Mesenchymal stem cell (in vitro differentiated cells and primary cell): ENCODE data around the gene BABAM2.

ENCODE experiments used
- DNase-seq: peaks from one replicate; pipeline ENCODE4 v3.0.0-alpha.2; 2013
- H2AFZ ChIP-seq: one replicate; pipeline ENCODE4 v1.6.1; 2013; ENCODE audit warnings: low read depth, mild to moderate bottlenecking, control low read depth, inconsistent platforms, low read length, moderate library complexity
- H2AK5ac ChIP-seq: 2 replicates; pipeline ENCODE4 v1.6.1; 2013; ENCODE audit warnings: low read length, moderate library complexity, mild to moderate bottlenecking, inconsistent platforms; ENCODE audit not compliant: severe bottlenecking
- H2BK120ac ChIP-seq: one replicate; pipeline ENCODE4 v1.6.1; 2013; ENCODE audit warnings: low read depth, mild to moderate bottlenecking, inconsistent platforms, low read length, moderate library complexity
- H2BK12ac ChIP-seq, 2 experiments: one replicate each; pipeline ENCODE4 v1.6.1; 2013; ENCODE audit warnings: inconsistent platforms in 2 of 2, low read length in 2 of 2, mild to moderate bottlenecking in 2 of 2, moderate library complexity in 2 of 2, control low read depth in 1 of 2
- H2BK15ac ChIP-seq: one replicate; pipeline ENCODE4 v1.6.1; 2013; ENCODE audit warnings: mild to moderate bottlenecking, low read depth, inconsistent platforms; ENCODE audit not compliant: poor library complexity, severe bottlenecking
- H2BK5ac ChIP-seq: 2 replicates; pipeline ENCODE4 v1.6.1; 2013; ENCODE audit warnings: low read depth, mild to moderate bottlenecking, low read length, control low read depth, inconsistent platforms; ENCODE audit not compliant: poor library complexity, severe bottlenecking
- H3K14ac ChIP-seq, 2 experiments: one replicate each; pipeline ENCODE4 v1.6.1; 2013; ENCODE audit warnings: inconsistent platforms in 2 of 2, low read length in 2 of 2, control low read depth in 1 of 2, mild to moderate bottlenecking in 1 of 2, moderate library complexity in 1 of 2
- H3K18ac ChIP-seq, 2 experiments: one replicate each; pipeline ENCODE4 v1.6.1; 2013; ENCODE audit warnings: inconsistent platforms in 2 of 2, low read length in 2 of 2, control low read depth in 1 of 2, low read depth in 1 of 2, mild to moderate bottlenecking in 1 of 2
- H3K23ac ChIP-seq, 2 experiments: one replicate each; pipeline ENCODE4 v1.6.1; 2013; ENCODE audit warnings: inconsistent platforms in 2 of 2, low read length in 2 of 2, mild to moderate bottlenecking in 2 of 2, moderate library complexity in 2 of 2, control low read depth in 1 of 2
- H3K27ac ChIP-seq: 2 replicates; pipeline ENCODE4 v1.5.1; 2013; ENCODE audit warnings: mild to moderate bottlenecking, moderate library complexity, low read length, control low read depth, inconsistent platforms; ENCODE audit not compliant: poor library complexity, severe bottlenecking
- H3K27me3 ChIP-seq, 2 experiments: 2 replicates each; pipeline versions ENCODE4 v1.6.1 to v1.7.0; 2013; ENCODE audit warnings: low read length in 2 of 2, mild to moderate bottlenecking in 2 of 2, moderate library complexity in 2 of 2, control low read depth in 1 of 2, inconsistent platforms in 1 of 2; ENCODE audit not compliant: control insufficient read depth in 1 of 2, insufficient read depth in 1 of 2
- H3K36me3 ChIP-seq, 2 experiments: 2 replicates each; pipeline versions ENCODE4 v1.6.1 to v1.7.0; 2013; ENCODE audit warnings: low read length in 2 of 2, control low read depth in 1 of 2, inconsistent platforms in 1 of 2, low read depth in 1 of 2, mild to moderate bottlenecking in 1 of 2; ENCODE audit not compliant: insufficient read depth in 2 of 2, control insufficient read depth in 1 of 2
- H3K4ac ChIP-seq, 2 experiments: one replicate each; pipeline ENCODE4 v1.6.1; 2013; ENCODE audit warnings: inconsistent platforms in 2 of 2, low read length in 2 of 2, mild to moderate bottlenecking in 2 of 2, moderate library complexity in 2 of 2, control low read depth in 1 of 2, low read depth in 1 of 2
- H3K4me1 ChIP-seq: 2 replicates; pipeline ENCODE4 v1.6.1; 2013; ENCODE audit warnings: low read depth, low read length, control low read depth; ENCODE audit not compliant: control insufficient read depth, insufficient read depth
- H3K4me2 ChIP-seq: 2 replicates; pipeline ENCODE4 v1.6.1; 2013; ENCODE audit warnings: low read length, mild to moderate bottlenecking, inconsistent platforms; ENCODE audit not compliant: poor library complexity, severe bottlenecking
- H3K4me3 ChIP-seq, 2 experiments: 2 replicates each; pipeline versions ENCODE4 v1.5.1 to v1.7.0; 2013; ENCODE audit warnings: low read length in 2 of 2, mild to moderate bottlenecking in 2 of 2, control low read depth in 1 of 2, low read depth in 1 of 2; ENCODE audit not compliant: insufficient read depth in 1 of 2
- H3K79me1 ChIP-seq: replicated peaks from 2 replicates; pipeline ENCODE4 v1.6.1; 2013; ENCODE audit warnings: mild to moderate bottlenecking, control low read depth, low read length, inconsistent platforms; ENCODE audit not compliant: poor library complexity, severe bottlenecking
- H3K9ac ChIP-seq: 2 replicates; pipeline ENCODE4 v1.7.0; 2013; ENCODE audit warnings: mild to moderate bottlenecking, low read length, moderate library complexity
- H3K9me3 ChIP-seq: 2 replicates; pipeline ENCODE4 v1.7.0; 2013; ENCODE audit warnings: mild to moderate bottlenecking, low read length; ENCODE audit not compliant: control insufficient read depth
- H4K8ac ChIP-seq: one replicate; pipeline ENCODE4 v1.6.1; 2013; ENCODE audit warnings: inconsistent platforms, mild to moderate bottlenecking, low read length, moderate library complexity
- H4K91ac ChIP-seq: one replicate; pipeline ENCODE4 v1.6.1; 2013; ENCODE audit warnings: mild to moderate bottlenecking, low read length, inconsistent platforms
- WGBS: methylation state at CpG from one replicate; pipeline ENCODE4 v1.1.7; 2013; ENCODE audit warnings: mixed read lengths; 5-methylcytosine and 5-hydroxymethylcytosine counted together

The BABAM2 gene

DNA sequence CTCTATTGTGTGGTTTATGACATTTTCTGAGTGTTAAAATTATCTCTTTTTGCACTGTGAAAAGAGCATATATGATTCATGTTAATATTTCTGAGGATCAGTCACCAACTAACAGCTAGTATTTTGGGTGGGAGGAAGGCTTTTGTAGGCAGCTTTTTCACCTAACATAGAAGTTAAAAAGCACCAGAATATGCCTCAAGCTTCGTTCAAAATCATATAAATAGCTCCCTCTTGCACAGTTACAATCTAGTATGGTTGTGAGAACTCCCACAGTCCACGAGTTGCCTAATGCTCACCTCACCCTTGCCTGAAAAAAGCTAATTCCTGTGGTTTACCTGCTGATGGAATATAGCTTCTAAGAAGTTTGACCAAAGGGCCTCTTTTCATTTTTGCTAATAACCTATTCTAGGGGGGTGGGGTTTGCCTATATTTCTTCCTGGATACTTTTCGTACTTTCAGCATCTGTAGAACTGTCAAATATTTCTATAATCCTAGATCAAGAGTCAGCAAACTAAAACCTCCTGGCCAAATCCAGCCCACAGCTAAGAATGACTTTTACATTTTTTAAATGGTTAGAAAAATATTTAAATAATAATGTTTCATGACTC, 335.0 kb downstream of the BABAM2 start:
- H3K79me1 ChIP-seq = peaks cover 8% of the 10 kb centered on the region
- WGBS = 100% methylated on average over 1 of the region's 3 CpGs
- no peaks in the 10 kb centered on the region for H3K9me3 ChIP-seq
- H3K23ac ChIP-seq = no peak overlapping the region
- no peak overlapping the region for H2AFZ ChIP-seq
- H2BK5ac ChIP-seq = no peak overlapping the region
- H2BK12ac ChIP-seq = no peak overlapping the region
- peak overlapping the region; percentile 83 for H2BK120ac ChIP-seq
- peak overlapping the region; percentile 39 for H3K27ac ChIP-seq
- no peak overlapping the region for H4K91ac ChIP-seq
- peak overlapping the region; percentile 82 for H3K9ac ChIP-seq
- no peak for DNase-seq
- no peak overlapping the region for H2BK15ac ChIP-seq
- H3K4ac ChIP-seq = no peak overlapping the region
- H3K4me3 ChIP-seq = peak overlapping the region in 1 of 2 experiments; percentile 14
- H3K27me3 ChIP-seq = no peaks in the 10 kb centered on the region
- H4K8ac ChIP-seq = no peak overlapping the region
- H3K14ac ChIP-seq = no peak overlapping the region
- H3K4me1 ChIP-seq = peaks cover 10% of the 10 kb centered on the region
- H3K18ac ChIP-seq = no peak overlapping the region
- peaks cover 0 to 9% of the 10 kb centered on the region in 2 experiments for H3K36me3 ChIP-seq
- H2AK5ac ChIP-seq = no peak overlapping the region
- H3K4me2 ChIP-seq = no peak overlapping the region

DNA sequence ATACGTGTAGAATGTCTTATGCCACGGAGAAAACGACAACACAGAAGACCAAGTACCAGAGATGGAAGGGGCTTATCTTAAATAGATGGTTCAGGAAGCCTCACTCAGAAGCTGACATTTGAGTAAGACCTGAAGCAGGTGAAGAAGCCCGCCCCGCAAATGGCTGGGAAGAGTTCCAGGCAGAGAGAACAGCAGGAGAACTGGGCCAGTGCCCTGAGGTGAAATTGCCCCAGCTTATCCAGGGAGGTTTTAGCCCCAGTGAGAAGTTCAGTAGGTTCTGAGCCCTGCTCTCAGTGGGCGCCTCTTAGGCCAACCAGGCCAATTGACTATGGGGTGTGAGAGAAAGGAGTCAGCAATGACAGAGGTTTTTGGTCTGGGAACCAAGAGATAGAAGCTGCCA, 336.0 kb downstream of the BABAM2 start:
- Histone ChIP-seq H3K9me3 (no peaks in the 10 kb centered on the region), H2BK15ac (no peak overlapping the region), H2AK5ac (peak overlapping the region; percentile 94), H3K4me3 (no peak overlapping the region), H3K4me2 (no peak overlapping the region), H3K4me1 (peaks cover 12% of the 10 kb centered on the region), H3K9ac (no peak overlapping the region), H3K4ac (no peak overlapping the region), H2BK5ac (no peak overlapping the region), H2BK12ac (no peak overlapping the region), H3K14ac (no peak overlapping the region), H3K79me1 (peaks cover 8% of the 10 kb centered on the region), H4K91ac (no peak overlapping the region), H2BK120ac (no peak overlapping the region), H3K18ac (no peak overlapping the region), H3K36me3 (peaks cover 0 to 9% of the 10 kb centered on the region in 2 experiments), H2AFZ (no peak overlapping the region), H3K27me3 (no peaks in the 10 kb centered on the region), H3K27ac (no peak overlapping the region), H3K23ac (no peak overlapping the region), H4K8ac (no peak overlapping the region)
- 96% methylated on average over 6 of the region's 6 CpGs for WGBS
- no peak for DNase-seq

DNA sequence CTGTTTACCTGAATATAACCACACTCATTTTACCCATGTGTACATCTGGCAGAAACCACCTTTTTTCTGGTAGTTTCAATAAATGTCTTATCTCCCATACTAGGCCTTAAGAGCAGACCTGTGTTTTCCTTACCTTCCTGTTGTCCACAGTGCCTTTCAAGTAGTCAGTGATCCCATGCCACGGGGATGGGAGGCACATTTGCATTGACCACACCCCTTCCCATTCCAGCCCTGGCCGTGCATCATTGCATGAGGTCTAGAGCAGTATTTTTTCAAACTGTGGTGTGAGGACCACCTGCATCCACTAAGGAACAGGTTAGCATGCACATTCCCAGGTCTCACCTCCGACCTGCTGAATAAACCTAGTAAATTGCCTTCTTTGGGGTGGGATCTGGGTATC, 337.0 kb downstream of the BABAM2 start:
- H2AFZ ChIP-seq = no peak overlapping the region
- no peak overlapping the region for H2AK5ac ChIP-seq
- H2BK12ac ChIP-seq = peak overlapping the region in 1 of 2 experiments; percentile 83
- H2BK120ac ChIP-seq = no peak overlapping the region
- peak overlapping the region in 1 of 2 experiments; percentile 39 for H3K4ac ChIP-seq
- H3K18ac ChIP-seq = no peak overlapping the region
- H2BK15ac ChIP-seq = no peak overlapping the region
- no peak overlapping the region for H4K91ac ChIP-seq
- WGBS = 46% methylated on average over 3 of the region's 3 CpGs
- DNase-seq = no peak
- no peak overlapping the region for H2BK5ac ChIP-seq
- peak overlapping the region; percentile 81 for H4K8ac ChIP-seq
- peaks cover 5% of the 10 kb centered on the region for H3K79me1 ChIP-seq
- H3K4me2 ChIP-seq = no peak overlapping the region
- no peaks in the 10 kb centered on the region for H3K27me3 ChIP-seq
- H3K9ac ChIP-seq = no peak overlapping the region
- H3K4me3 ChIP-seq = no peak overlapping the region
- no peak overlapping the region for H3K27ac ChIP-seq
- no peaks in the 10 kb centered on the region for H3K9me3 ChIP-seq
- no peak overlapping the region for H3K14ac ChIP-seq
- peaks cover 12% of the 10 kb centered on the region for H3K4me1 ChIP-seq
- no peak overlapping the region for H3K23ac ChIP-seq
- peaks cover 0 to 9% of the 10 kb centered on the region in 2 experiments for H3K36me3 ChIP-seq

DNA sequence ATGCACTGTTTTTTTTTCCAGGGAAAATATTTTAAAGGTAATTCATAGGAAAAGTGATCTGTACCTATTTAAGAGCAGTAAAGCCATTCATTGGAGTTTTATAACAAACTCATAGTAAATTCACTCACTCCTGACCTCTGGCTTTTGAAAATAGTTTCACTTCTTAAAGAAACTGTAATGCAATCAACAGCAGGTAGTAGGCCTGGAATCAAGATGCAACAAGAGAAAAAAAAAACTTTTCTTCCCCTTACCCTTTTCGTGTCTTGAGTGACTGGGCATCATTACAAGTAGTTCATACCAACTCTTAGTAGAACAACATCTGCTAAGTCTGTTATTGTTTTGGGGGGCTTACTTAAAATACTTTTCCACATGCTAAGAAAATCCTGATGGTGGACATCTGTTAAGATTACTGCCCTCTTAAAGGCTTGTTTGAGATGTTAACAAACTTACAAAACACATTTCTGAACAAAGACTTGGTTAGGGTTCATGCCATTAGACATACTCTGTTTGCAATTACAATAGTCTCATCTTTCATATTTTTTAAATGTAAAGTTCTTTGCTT, 338.0 kb downstream of the BABAM2 start:
- Histone ChIP-seq H3K4me2 (no peak overlapping the region), H2BK15ac (no peak overlapping the region), H2BK5ac (no peak overlapping the region), H2BK12ac (no peak overlapping the region), H4K91ac (no peak overlapping the region), H2AFZ (no peak overlapping the region), H2AK5ac (no peak overlapping the region), H3K9me3 (no peaks in the 10 kb centered on the region), H3K27me3 (no peaks in the 10 kb centered on the region), H3K79me1 (peaks cover 5% of the 10 kb centered on the region), H3K23ac (no peak overlapping the region), H3K14ac (no peak overlapping the region), H2BK120ac (no peak overlapping the region), H3K4me1 (peaks cover 12% of the 10 kb centered on the region), H3K18ac (no peak overlapping the region), H3K4ac (no peak overlapping the region), H3K9ac (no peak overlapping the region), H4K8ac (no peak overlapping the region), H3K4me3 (no peak overlapping the region), H3K36me3 (peaks cover 0 to 9% of the 10 kb centered on the region in 2 experiments), H3K27ac (no peak overlapping the region)
- WGBS = no CpG with 5 or more reads among the region's 1 CpG
- no peak for DNase-seq
